ENCODE data around the gene OR6K6.

GRCh38 chr1:158794247-158794646 lies 39.7 kb downstream of the OR6K6 start:
- TF ChIP-seq, protein P1, sequence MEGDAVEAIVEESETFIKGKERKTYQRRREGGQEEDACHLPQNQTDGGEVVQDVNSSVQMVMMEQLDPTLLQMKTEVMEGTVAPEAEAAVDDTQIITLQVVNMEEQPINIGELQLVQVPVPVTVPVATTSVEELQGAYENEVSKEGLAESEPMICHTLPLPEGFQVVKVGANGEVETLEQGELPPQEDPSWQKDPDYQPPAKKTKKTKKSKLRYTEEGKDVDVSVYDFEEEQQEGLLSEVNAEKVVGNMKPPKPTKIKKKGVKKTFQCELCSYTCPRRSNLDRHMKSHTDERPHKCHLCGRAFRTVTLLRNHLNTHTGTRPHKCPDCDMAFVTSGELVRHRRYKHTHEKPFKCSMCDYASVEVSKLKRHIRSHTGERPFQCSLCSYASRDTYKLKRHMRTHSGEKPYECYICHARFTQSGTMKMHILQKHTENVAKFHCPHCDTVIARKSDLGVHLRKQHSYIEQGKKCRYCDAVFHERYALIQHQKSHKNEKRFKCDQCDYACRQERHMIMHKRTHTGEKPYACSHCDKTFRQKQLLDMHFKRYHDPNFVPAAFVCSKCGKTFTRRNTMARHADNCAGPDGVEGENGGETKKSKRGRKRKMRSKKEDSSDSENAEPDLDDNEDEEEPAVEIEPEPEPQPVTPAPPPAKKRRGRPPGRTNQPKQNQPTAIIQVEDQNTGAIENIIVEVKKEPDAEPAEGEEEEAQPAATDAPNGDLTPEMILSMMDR (IDR thresholded peaks at IDR 0.05) = no peak
- TF ChIP-seq POLR2A (IDR thresholded peaks at IDR 0.05) (no peak), EP300 (IDR thresholded peaks at IDR 0.05) (no peak)
